WTC11 (cell line): ENCODE measurements around the gene GRAP2. TPM values are rescaled to one million over a fixed set of nuclear protein-coding genes. Genes with fewer than 3 reads are reported as not detected.
"Not testable (repeated sequence)": the region's sequence is repeated elsewhere in the genome, so short reads cannot be mapped to it uniquely, and the experiment has no call there.

Source experiments
- ATAC-seq: fragments of 200-7000 bp; cut with Tn5 transposase; 2 replicates; pipeline ENCODE4 v1.10.0; 2021; ENCODE audit warnings: mild to moderate bottlenecking, moderate library complexity
- CTCF ChIA-PET: fragments of 300-600 bp; sonication (Branson Sonifier 250); formaldehyde crosslinking; loops from one replicate; lab custom pipeline; 2021; ENCODE audit warnings: antibody characterized with exemption; lab: Charles Lee
- POLR2A ChIA-PET: fragments of 350-600 bp; sonication (Branson Sonifier 250); formaldehyde crosslinking; loops from one replicate; lab custom pipeline; 2021; ENCODE audit warnings: antibody characterized with exemption; lab: Charles Lee
- DNase-seq: peaks from one replicate; pipeline ENCODE4 v3.0.0; 2021; ENCODE audit warnings: low spot score
- H3K27ac Mint-ChIP-seq: 2 replicates; pipeline ENCODE4 v1.8.0; 2021; ENCODE audit warnings: mixed read lengths
- H3K27me3 Mint-ChIP-seq: 2 replicates; pipeline ENCODE4 v1.8.0; 2021; ENCODE audit warnings: low read depth, mild to moderate bottlenecking, moderate library complexity, mixed read lengths
- H3K36me3 Mint-ChIP-seq: 2 replicates; pipeline ENCODE4 v1.8.0; 2021; ENCODE audit warnings: mixed read lengths
- H3K4me1 Mint-ChIP-seq: 2 replicates; pipeline ENCODE4 v1.8.0; 2022; ENCODE audit warnings: mixed read lengths
- H3K4me3 Mint-ChIP-seq: 2 replicates; pipeline ENCODE4 v1.8.0; 2021; ENCODE audit warnings: mild to moderate bottlenecking, moderate library complexity, mixed read lengths
- H3K9me3 Mint-ChIP-seq: 2 replicates; pipeline ENCODE4 v1.8.0; 2021; ENCODE audit warnings: mixed read lengths
- CREM ChIP-seq: sonication (generic); formaldehyde crosslinking; IDR thresholded peaks from 2 replicates; pipeline ENCODE4 v1.8.1; 2022; ENCODE audit warnings: mild to moderate bottlenecking, missing genetic modification reagents, moderate library complexity
- ELF4 ChIP-seq: sonication (generic); formaldehyde crosslinking; IDR thresholded peaks from 2 replicates; pipeline ENCODE4 v1.8.1; 2022; ENCODE audit warnings: low read depth, mild to moderate bottlenecking, moderate library complexity, missing genetic modification reagents
- GRHL2 ChIP-seq: fragments of 250-450 bp; sonication (Bioruptor Pico); IDR thresholded peaks from 2 replicates; pipeline ENCODE4 v1.8.0; 2022; ENCODE audit warnings: mild to moderate bottlenecking, moderate library complexity; ENCODE audit not compliant: insufficient replicate concordance, severe bottlenecking
- NR2C2 ChIP-seq: sonication (generic); formaldehyde crosslinking; IDR thresholded peaks from 2 replicates; pipeline ENCODE4 v1.8.0; 2022; ENCODE audit warnings: mild to moderate bottlenecking, missing genetic modification reagents
- SMAD4 ChIP-seq: sonication (generic); formaldehyde crosslinking; IDR thresholded peaks from 2 replicates; pipeline ENCODE4 v1.8.0; 2022; ENCODE audit warnings: mild to moderate bottlenecking, missing genetic modification reagents
- SOX15 ChIP-seq: fragments of 250-450 bp; sonication (Bioruptor Pico); IDR thresholded peaks from 2 replicates; pipeline ENCODE4 v1.9.0; 2021; ENCODE audit warnings: mild to moderate bottlenecking
- ZNF138 ChIP-seq: sonication (generic); formaldehyde crosslinking; conservative IDR thresholded peaks from 2 replicates; pipeline ENCODE4 v1.8.1; 2022; ENCODE audit warnings: mild to moderate bottlenecking, moderate library complexity, missing genetic modification reagents
- ZNF219 ChIP-seq: sonication (generic); formaldehyde crosslinking; IDR thresholded peaks from 2 replicates; pipeline ENCODE4 v1.8.0; 2023; ENCODE audit warnings: missing genetic modification reagents, mild to moderate bottlenecking, borderline replicate concordance
- ZNF671 ChIP-seq: fragments of 250-450 bp; sonication (Bioruptor Pico); IDR thresholded peaks from 2 replicates; pipeline ENCODE4 v1.8.0; 2021; ENCODE audit warnings: mild to moderate bottlenecking
- total RNA-seq: library from RNA; stranded (reverse); gene quantifications from 3 replicates; pipeline ENCODE4 v1.2.3, GENCODE V29; 2021
- TF ChIP-seq, protein P1 (sequence below): sonication (generic); formaldehyde crosslinking; IDR thresholded peaks from 2 replicates; pipeline ENCODE4 v1.8.1; 2022; ENCODE audit warnings: low read depth, missing genetic modification reagents, borderline replicate concordance
- TF ChIP-seq, protein P2 (sequence below): sonication (generic); formaldehyde crosslinking; conservative IDR thresholded peaks from 2 replicates; pipeline ENCODE4 v1.8.1; 2023; ENCODE audit warnings: mild to moderate bottlenecking, low read depth, missing genetic modification reagents, moderate library complexity
- TF ChIP-seq, protein P3 (sequence below): sonication (generic); formaldehyde crosslinking; IDR thresholded peaks from 2 replicates; pipeline ENCODE4 v1.8.0; 2023; ENCODE audit warnings: missing genetic modification reagents, mild to moderate bottlenecking, borderline replicate concordance
- TF ChIP-seq, protein P4 (sequence below): sonication (generic); formaldehyde crosslinking; IDR thresholded peaks from 2 replicates; pipeline ENCODE4 v1.8.0; 2022; ENCODE audit warnings: mild to moderate bottlenecking, missing genetic modification reagents
- TF ChIP-seq, protein P5 (sequence below): sonication (generic); formaldehyde crosslinking; conservative IDR thresholded peaks from 2 replicates; pipeline ENCODE4 v1.8.1; 2022; ENCODE audit warnings: mild to moderate bottlenecking, missing genetic modification reagents
- TF ChIP-seq, protein P6 (sequence below): fragments of 250-450 bp; sonication (Bioruptor Pico); IDR thresholded peaks from 2 replicates; pipeline ENCODE4 v2.1.2; 2022; ENCODE audit warnings: mild to moderate bottlenecking, moderate library complexity
- TF ChIP-seq, protein P7 (sequence below): sonication (generic); formaldehyde crosslinking; IDR thresholded peaks from 2 replicates; pipeline ENCODE4 v1.8.0; 2023; ENCODE audit warnings: mild to moderate bottlenecking, missing genetic modification reagents

GRAP2 gene
- total RNA-seq, 1 experiment from 2014 or later, result 0.33 TPM

DNA sequence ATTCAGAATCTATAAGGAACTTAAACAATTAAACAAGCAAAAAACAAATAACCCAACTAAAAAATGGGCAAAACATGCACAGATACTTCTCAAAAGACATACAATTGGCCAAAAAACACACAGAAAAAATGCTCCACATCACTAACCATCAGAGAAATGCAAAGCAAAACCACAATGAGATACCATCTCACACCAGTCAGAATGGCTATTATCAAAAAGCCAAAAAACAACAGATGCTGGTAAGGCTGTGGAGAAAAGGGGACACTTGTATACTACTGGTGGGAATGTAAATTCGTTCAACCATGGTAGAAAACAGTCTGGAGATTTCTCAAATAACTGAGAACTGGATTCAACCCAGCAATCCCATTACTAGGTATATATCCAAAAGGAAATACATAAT lies 32.1 kb upstream of the GRAP2 start:
- TF ChIP-seq, protein P1, sequence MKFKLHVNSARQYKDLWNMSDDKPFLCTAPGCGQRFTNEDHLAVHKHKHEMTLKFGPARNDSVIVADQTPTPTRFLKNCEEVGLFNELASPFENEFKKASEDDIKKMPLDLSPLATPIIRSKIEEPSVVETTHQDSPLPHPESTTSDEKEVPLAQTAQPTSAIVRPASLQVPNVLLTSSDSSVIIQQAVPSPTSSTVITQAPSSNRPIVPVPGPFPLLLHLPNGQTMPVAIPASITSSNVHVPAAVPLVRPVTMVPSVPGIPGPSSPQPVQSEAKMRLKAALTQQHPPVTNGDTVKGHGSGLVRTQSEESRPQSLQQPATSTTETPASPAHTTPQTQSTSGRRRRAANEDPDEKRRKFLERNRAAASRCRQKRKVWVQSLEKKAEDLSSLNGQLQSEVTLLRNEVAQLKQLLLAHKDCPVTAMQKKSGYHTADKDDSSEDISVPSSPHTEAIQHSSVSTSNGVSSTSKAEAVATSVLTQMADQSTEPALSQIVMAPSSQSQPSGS (CRISPR knock-in tag), result no peak
- TF ChIP-seq NR2C2 (no peak), GRHL2 (CRISPR knock-in tag) (no peak), CREM (no peak), ZNF219 (no peak), SOX15 (CRISPR knock-in tag) (no peak), ZNF671 (CRISPR knock-in tag) (no peak), ELF4 (CRISPR knock-in tag) (no peak), SMAD4 (CRISPR knock-in tag) (no peak), ZNF138 (CRISPR knock-in tag) (no peak)
- TF ChIP-seq, protein P2, sequence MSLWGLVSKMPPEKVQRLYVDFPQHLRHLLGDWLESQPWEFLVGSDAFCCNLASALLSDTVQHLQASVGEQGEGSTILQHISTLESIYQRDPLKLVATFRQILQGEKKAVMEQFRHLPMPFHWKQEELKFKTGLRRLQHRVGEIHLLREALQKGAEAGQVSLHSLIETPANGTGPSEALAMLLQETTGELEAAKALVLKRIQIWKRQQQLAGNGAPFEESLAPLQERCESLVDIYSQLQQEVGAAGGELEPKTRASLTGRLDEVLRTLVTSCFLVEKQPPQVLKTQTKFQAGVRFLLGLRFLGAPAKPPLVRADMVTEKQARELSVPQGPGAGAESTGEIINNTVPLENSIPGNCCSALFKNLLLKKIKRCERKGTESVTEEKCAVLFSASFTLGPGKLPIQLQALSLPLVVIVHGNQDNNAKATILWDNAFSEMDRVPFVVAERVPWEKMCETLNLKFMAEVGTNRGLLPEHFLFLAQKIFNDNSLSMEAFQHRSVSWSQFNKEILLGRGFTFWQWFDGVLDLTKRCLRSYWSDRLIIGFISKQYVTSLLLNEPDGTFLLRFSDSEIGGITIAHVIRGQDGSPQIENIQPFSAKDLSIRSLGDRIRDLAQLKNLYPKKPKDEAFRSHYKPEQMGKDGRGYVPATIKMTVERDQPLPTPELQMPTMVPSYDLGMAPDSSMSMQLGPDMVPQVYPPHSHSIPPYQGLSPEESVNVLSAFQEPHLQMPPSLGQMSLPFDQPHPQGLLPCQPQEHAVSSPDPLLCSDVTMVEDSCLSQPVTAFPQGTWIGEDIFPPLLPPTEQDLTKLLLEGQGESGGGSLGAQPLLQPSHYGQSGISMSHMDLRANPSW (CRISPR knock-in tag), result no peak
- TF ChIP-seq, protein P3, sequence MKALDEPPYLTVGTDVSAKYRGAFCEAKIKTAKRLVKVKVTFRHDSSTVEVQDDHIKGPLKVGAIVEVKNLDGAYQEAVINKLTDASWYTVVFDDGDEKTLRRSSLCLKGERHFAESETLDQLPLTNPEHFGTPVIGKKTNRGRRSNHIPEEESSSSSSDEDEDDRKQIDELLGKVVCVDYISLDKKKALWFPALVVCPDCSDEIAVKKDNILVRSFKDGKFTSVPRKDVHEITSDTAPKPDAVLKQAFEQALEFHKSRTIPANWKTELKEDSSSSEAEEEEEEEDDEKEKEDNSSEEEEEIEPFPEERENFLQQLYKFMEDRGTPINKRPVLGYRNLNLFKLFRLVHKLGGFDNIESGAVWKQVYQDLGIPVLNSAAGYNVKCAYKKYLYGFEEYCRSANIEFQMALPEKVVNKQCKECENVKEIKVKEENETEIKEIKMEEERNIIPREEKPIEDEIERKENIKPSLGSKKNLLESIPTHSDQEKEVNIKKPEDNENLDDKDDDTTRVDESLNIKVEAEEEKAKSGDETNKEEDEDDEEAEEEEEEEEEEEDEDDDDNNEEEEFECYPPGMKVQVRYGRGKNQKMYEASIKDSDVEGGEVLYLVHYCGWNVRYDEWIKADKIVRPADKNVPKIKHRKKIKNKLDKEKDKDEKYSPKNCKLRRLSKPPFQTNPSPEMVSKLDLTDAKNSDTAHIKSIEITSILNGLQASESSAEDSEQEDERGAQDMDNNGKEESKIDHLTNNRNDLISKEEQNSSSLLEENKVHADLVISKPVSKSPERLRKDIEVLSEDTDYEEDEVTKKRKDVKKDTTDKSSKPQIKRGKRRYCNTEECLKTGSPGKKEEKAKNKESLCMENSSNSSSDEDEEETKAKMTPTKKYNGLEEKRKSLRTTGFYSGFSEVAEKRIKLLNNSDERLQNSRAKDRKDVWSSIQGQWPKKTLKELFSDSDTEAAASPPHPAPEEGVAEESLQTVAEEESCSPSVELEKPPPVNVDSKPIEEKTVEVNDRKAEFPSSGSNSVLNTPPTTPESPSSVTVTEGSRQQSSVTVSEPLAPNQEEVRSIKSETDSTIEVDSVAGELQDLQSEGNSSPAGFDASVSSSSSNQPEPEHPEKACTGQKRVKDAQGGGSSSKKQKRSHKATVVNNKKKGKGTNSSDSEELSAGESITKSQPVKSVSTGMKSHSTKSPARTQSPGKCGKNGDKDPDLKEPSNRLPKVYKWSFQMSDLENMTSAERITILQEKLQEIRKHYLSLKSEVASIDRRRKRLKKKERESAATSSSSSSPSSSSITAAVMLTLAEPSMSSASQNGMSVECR, result no peak
- TF ChIP-seq, protein P4, sequence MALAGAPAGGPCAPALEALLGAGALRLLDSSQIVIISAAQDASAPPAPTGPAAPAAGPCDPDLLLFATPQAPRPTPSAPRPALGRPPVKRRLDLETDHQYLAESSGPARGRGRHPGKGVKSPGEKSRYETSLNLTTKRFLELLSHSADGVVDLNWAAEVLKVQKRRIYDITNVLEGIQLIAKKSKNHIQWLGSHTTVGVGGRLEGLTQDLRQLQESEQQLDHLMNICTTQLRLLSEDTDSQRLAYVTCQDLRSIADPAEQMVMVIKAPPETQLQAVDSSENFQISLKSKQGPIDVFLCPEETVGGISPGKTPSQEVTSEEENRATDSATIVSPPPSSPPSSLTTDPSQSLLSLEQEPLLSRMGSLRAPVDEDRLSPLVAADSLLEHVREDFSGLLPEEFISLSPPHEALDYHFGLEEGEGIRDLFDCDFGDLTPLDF (CRISPR knock-in tag), result no peak
- TF ChIP-seq, protein P5, sequence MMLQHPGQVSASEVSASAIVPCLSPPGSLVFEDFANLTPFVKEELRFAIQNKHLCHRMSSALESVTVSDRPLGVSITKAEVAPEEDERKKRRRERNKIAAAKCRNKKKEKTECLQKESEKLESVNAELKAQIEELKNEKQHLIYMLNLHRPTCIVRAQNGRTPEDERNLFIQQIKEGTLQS, result no peak
- TF ChIP-seq, protein P6, sequence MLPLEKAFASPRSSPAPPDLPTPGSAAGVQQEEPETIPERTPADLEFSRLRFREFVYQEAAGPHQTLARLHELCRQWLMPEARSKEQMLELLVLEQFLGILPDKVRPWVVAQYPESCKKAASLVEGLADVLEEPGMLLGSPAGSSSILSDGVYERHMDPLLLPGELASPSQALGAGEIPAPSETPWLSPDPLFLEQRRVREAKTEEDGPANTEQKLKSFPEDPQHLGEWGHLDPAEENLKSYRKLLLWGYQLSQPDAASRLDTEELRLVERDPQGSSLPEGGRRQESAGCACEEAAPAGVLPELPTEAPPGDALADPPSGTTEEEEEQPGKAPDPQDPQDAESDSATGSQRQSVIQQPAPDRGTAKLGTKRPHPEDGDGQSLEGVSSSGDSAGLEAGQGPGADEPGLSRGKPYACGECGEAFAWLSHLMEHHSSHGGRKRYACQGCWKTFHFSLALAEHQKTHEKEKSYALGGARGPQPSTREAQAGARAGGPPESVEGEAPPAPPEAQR, result no peak
- TF ChIP-seq, protein P7, sequence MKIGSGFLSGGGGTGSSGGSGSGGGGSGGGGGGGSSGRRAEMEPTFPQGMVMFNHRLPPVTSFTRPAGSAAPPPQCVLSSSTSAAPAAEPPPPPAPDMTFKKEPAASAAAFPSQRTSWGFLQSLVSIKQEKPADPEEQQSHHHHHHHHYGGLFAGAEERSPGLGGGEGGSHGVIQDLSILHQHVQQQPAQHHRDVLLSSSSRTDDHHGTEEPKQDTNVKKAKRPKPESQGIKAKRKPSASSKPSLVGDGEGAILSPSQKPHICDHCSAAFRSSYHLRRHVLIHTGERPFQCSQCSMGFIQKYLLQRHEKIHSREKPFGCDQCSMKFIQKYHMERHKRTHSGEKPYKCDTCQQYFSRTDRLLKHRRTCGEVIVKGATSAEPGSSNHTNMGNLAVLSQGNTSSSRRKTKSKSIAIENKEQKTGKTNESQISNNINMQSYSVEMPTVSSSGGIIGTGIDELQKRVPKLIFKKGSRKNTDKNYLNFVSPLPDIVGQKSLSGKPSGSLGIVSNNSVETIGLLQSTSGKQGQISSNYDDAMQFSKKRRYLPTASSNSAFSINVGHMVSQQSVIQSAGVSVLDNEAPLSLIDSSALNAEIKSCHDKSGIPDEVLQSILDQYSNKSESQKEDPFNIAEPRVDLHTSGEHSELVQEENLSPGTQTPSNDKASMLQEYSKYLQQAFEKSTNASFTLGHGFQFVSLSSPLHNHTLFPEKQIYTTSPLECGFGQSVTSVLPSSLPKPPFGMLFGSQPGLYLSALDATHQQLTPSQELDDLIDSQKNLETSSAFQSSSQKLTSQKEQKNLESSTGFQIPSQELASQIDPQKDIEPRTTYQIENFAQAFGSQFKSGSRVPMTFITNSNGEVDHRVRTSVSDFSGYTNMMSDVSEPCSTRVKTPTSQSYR (CRISPR knock-in tag), result no peak
- DNase-seq (no peak), ATAC-seq (no peak)
- H3K36me3 Mint-ChIP-seq, result no peaks in the 10 kb centered on the region
- H3K27ac Mint-ChIP-seq, result no peak overlapping the region
- H3K4me3 Mint-ChIP-seq, result no peak overlapping the region
- no peaks in the 10 kb centered on the region for H3K4me1 Mint-ChIP-seq
- H3K9me3 Mint-ChIP-seq, result peaks cover 5% of the 10 kb centered on the region; the same call in 1 of the 2 replicates
- H3K27me3 Mint-ChIP-seq, result no peaks in the 10 kb centered on the region
- ChIA-PET POLR2A (no interaction called here), CTCF (no interaction called here)

DNA sequence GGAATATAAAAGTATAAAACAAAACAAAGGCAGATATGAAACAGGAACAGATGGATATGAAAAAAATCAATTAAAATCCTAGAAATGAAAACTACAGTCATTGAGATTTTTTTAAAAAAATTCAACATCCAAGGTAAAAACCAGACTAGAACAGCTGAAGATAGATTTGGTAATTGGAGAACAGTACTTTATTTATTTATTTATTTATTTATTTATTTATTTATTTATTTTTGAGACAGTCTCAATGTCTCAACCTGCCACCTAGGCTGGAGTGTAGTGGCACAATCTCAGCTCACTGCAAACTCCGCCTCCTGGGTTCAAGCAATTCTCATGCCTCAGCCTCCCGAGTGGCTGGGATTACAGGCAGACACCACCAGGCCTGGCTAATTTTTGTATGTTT lies 31.1 kb upstream of the GRAP2 start:
- H3K9me3 Mint-ChIP-seq, CTCF ChIA-PET, ATAC-seq, H3K4me1 Mint-ChIP-seq, H3K4me3 Mint-ChIP-seq, H3K36me3 Mint-ChIP-seq, H3K27me3 Mint-ChIP-seq, POLR2A ChIA-PET, DNase-seq, H3K27ac Mint-ChIP-seq: not testable (repeated sequence)
